Stimulated activated CD4-positive, alpha-beta T cell treated with anti-CD3 and anti-CD28 coated beads, TNF-alpha, amount 100 ng/mL, for 1 hour (primary cell): ENCODE measurements around the gene CAVIN2.

ENCODE experiments used
- DNase-seq, 3 donors: peaks; one replicate each; pipeline ENCODE4 v3.0.0-alpha.2; 2020; ENCODE audit warnings: low read depth in 3 of 3, low spot score in 1 of 3

Gene CAVIN2, protein sequence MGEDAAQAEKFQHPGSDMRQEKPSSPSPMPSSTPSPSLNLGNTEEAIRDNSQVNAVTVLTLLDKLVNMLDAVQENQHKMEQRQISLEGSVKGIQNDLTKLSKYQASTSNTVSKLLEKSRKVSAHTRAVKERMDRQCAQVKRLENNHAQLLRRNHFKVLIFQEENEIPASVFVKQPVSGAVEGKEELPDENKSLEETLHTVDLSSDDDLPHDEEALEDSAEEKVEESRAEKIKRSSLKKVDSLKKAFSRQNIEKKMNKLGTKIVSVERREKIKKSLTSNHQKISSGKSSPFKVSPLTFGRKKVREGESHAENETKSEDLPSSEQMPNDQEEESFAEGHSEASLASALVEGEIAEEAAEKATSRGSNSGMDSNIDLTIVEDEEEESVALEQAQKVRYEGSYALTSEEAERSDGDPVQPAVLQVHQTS

DNA sequence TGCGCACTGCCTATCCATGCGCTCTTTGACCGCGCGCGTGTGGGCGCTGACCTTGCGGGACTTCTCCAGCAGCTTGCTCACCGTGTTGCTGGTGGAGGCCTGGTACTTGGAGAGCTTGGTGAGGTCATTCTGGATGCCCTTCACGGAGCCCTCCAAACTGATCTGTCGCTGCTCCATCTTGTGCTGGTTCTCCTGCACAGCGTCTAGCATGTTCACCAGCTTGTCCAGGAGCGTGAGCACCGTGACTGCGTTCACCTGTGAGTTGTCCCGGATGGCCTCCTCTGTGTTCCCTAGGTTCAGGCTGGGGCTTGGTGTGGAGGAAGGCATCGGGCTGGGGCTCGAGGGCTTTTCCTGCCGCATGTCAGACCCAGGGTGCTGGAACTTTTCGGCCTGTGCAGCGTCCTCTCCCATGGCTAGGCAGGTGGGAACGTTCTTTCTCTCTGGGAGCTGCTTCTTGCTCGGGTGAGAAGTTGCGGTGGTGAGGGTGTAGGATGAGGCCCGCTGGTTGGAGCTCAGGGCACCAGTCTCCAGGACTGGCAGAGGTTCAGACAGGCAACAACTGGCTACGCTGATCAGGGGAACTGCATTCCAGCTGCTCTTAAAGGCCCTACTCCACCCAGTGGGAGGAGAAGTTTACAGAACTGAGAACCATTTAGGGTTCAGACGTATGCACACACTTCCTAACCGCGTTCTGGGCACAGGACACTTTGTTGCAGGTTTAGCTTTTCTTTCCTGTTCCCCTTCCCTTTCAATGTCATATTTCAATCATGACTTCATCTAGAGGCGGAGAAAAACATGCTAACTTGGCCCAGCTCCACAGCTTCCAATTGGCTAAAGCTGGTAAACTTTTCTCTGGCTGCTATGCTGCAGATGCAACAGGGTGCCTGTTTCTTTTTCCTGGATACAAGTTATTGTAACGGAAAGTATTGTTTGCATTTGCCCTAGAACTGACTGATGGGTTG, at the start of gene CAVIN2:
CAVIN2 (minus strand) TSS at position 574 of the 962 bp plus-strand sequence; CDS start at position 411, 163 bp downstream.
- no peak for DNase-seq

DNA sequence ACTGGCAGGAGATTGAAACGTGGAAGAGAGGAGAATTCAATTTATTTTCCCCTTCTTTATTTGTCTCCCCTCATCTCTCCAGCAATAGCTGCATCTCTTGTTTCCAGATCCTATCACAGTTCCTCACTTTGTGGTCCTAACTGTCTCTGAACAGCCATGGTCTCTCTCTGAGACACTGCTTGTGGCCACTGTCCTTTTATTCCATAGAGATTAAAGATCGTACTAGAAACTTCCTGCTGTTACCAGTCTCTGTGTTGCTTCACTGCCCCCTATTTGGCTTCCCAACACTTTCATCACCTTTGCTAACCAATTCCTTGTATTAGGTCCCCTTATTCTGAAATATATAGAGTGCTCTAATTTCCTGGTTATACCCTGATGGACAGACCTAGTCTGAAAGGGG, 48.9 kb upstream of the CAVIN2 start:
- DNase-seq: no peak

DNA sequence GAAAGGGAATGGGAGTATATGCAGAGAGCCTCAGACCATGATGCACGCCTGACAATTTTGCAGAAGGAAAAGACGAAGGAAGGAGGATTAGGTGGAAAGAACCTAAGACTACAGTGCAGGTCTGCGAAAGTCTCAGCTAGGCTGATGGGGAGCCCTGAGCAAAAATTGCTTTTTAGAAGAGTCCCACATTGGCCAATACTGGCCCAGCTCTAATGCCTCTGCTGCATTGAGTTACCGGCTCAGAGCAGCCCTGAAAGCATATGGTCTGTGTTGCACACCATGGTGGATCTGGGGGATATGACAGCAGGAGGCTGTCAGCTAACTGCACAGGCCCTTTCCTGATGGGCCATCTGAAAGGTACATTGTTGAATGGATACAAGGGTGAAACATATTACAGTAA, 48.3 kb upstream of the CAVIN2 start:
- no peak for DNase-seq

DNA sequence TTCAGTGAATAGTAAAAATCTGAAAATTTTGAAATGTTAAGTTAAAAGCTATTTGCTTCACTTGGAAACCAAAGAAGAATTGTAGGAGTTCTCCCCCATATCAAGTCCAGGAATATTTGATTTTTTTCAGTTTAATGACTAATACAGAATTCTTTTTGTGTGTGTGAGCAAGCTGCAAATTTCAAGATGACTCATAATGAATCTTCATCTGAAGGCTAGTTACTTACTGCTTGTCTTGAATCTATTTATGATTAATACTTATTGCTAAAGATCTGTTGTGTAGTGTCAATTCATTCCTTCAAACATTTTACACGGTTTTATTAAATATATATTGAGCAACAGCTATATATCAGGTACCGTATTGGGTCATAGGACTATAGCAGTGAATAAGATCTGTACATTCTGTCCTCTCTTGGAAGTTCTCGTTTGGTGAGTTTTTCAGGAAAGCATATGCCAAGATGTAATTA, 47.8 kb upstream of the CAVIN2 start:
- no peak for DNase-seq

DNA sequence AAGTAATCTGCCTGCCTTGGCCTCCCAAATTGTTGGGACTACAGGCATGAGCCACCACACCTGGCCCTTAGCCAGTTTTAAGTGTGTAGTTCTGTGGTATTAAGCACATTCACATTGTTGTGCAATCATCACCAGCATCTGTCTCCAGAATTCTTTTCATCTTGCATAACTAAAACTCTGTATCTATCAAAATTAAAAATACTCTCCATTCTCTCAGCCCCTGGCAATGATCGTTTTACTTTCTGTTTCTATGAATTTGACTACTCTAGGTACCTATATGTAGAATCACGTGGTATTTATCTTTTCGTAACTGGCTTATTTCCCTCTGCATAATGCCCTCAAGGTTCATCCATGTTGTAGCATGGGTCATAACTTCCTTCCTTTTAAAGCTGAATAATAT, 45.5 kb upstream of the CAVIN2 start:
- no peak for DNase-seq

DNA sequence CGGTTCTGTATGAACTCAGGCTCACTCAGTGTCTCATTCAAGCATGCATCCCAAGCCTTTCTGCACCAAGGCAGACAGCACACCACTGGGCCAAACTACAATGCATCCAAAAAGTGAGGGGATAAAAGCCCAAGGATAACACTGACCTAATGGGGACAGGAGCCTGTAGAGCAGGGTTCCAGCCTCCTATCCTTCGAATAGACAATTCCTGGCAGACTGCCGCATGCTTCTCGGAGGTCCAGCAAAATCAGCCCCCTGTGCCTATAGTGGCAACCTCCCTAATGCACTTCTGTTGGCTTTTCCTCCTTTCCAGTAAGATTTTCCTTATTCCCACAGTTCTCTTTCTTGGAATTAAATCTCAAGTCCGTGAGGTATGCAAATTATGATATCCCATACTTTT, 44.8 kb upstream of the CAVIN2 start:
- no peak for DNase-seq

DNA sequence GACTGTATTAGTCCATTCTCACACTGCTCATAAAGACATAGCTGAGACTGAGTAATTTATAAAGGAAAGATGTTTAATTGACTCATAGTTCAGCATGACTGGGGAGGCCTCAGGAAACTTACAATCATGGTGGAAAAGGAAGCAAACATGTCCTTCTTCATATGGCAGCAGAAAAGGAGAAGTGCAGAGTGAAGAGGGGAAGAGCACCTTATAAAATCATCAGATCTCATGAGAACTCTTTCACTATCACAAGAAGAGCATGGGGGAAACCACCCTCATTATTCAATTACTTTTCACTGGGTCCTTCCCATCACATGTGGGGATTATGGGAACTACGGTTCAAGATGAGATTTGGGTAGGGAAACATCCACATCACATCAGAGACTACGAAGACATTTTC, 43.0 kb upstream of the CAVIN2 start:
- no peak for DNase-seq

DNA sequence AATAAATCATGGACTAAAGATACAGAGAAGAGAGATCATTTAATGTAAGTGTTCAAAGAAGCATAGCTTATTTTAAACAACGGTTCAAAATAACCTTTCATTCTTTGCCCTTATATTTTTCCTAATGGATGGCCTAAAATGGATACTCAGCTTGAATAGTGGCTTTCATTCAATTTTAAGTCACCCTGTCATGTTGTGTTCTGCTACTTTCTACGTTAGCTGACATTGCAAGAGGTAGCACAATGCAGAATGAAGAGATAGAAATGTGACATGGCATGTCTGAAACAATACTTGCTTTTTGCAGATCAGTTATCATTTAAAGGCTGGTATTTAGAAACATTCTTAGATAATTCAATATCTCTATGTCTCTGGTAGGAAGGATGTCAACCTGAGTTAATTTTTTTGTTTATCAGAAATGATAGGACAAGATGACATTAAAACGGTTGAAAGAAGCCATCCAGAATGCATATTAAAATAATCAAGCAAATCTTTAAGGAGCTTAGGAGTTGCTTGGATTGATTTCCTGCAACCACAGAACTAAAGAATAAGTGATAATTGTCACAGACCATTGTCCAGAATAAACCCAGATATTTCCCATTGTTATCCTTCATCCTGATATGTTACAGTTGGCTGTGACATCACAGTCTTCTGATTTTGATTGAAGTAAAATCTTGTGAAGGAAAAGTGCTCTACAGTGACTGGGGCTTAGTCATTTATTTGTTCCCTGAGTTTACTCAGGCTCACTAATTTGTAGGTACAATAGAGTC, 41.7 kb upstream of the CAVIN2 start:
- no peak for DNase-seq

DNA sequence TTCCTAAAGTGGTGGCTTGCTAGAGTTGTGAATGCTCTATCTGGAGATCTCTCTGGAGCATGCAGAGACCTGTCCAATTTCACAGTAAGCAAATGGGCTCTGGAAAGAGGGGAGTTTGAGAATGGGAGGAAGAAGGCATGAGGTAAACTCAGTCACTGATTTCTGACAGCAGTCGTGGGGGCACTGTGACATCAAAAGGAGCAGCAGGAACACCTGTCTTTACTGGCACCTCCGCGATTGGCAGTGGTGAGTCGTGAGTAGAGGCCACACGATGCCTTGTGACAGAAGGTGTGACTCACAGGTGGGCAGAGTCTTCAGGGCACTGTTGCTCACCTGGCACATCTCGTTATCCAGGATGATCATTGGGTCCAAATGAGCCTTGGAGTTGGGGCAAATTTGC, 38.8 kb upstream of the CAVIN2 start:
- DNase-seq: no peak

DNA sequence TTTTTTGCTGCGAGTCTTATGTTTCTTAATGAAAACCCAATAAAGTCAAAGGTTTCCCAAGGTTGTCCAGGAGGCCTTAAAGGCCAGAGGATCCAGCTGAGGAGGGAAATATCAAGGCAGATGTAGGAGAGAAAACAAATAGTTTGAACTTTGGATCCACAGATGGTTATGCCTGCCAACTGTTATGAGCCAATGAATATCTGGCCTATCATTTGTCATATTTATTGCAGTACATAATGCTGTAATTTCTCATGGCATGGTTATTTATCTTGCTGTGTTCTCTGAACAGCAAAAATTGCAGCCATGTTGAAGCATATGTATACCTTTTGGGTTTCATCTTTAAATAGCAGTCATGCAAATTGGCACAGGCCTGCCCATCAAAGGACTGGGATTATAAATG, 38.2 kb upstream of the CAVIN2 start:
- DNase-seq: no peak

DNA sequence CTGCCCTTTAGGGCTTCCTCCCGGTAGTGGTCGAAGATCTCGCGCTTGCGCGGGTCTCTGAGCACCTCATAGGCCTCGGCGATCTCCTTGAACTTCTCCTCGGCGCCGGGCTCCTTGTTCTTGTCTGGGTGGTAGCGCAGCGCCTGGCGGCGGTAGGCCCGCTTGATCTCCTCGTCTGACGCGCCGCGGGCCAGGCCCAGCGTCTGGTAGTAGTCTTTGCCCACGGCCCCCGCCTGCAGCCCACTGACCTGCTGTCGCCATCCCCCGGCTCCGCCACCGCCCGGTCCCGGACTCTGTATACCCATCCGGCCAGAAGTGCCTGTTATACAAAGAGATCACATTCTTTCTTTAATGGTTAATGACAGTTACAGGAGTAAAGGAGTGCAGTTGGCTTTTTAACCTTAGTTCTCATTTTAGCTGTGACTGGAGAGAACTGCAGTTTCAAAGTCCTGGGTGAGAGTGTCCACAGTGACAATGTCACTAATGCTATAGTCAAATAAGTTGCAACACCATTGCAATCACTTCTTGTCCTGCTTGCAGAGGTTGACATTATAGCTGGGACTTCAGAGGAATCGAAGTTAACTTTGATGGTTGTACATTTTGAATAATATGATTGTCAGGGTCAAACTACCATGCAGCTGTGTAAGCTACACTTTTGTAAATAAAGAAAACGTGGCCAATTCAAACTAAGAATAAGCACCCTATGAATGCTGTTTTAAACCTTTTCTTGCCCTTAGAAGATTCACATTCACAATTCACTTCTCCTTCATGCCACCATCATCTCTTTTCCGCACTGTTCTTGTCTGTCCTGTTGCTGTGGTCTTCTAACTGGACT, 35.3 kb upstream of the CAVIN2 start:
- DNase-seq: no peak

DNA sequence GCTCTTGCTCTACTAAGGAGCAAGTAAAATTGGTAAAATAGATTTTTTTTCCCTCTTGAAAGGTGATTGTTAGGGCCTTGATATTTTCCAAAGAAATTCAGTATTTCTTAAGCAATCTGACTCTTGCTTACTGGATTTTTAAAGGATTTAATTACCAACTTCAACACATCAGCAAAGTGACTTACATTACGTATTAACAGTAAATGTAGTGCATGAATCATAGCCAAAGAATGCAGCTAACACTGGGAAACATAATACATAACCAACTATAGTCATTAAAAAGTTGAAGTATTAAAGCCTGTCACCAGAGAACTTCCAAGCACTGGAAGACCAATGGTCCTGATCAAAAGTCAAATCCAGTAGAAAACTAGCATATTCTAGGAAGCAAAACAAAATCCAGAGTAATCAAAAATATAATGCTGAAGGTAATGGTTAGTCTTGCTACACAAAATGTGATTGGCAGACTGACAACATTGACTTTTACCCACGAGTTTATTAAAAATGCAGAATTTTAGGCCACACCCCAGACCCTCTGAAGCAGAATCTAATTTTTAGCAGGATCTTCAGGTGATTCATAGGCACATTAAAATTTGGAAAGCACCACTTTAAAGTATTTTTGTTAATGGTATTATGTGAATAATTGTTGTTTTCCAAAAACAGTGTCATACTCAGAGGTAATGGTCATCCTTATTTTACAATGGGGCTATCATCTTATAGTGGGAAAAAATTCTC, 31.8 kb upstream of the CAVIN2 start:
- no peak for DNase-seq

DNA sequence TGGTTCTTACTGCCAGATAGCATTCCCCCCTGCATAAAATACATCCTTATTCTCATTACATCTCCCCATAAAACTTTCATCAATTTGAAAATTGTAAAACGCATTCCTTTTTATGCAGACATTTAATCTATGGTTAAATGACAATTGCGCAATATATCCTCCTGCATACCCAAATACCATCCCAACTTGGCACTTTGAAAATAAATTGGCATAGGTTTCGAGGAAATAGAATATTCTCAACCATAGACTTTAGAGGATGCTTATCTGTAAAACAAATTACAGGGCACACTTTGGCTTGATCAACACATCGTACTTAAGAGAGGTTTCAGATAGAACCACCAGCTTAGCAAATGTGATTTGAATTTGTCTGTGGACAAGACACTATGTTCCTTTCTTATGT, 31.0 kb upstream of the CAVIN2 start:
- DNase-seq: no peak

DNA sequence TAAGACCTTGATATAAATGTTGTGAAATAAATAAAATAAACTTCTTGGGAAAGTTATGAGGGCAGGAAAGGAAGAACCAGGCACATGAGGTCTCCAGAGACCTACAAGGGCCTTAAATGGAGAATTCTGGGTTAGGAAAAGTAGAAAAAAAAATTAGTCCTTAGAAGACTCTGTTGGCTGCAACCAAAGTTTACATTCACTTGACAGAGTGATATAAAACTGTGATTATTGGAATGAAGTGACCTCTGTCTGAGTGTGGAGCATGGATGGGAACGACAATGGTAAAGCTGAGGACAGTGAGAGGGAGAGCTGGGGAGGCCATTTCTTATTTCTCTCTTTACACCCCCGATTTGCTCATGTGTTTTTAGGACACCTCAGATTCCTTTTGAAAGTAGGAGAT, 29.0 kb upstream of the CAVIN2 start:
- DNase-seq: no peak

DNA sequence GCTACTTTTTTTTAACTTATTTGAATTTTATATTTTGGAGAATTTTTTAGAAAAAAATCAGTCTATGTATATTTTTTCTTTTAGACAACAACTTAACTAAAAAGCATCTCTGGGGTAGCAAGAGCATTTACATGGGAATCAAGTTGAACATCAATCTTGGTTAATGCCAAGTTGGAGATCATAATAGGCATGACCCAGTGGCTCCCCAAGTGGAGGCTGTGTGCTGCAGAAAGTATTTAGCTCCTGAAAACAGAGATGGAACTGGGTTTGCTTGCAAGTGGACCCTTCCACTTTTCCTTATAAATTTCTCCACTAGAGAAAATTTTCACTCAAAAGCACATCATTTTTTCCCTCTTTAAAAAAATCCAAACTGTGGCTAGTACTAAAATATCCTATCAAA, 23.9 kb upstream of the CAVIN2 start:
- DNase-seq: no peak

DNA sequence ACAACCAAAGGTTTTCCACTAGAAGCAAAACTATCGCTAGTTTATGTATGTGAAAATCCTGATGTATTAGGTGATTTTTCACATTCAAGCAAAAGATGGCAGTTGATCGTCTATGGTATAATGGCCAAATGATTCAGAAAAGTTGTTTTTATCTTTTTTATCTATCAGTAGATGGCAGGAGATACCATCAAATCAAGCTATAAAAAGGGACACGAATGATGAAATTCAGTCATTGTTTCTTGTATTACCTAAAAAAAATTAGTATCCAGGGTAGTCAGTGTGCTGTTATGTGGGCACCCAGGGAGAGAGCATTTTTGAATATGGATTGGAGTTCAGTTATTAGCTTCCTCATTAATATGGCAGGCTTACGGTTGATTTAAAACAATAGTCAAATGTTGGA, 22.9 kb upstream of the CAVIN2 start:
- DNase-seq: no peak

DNA sequence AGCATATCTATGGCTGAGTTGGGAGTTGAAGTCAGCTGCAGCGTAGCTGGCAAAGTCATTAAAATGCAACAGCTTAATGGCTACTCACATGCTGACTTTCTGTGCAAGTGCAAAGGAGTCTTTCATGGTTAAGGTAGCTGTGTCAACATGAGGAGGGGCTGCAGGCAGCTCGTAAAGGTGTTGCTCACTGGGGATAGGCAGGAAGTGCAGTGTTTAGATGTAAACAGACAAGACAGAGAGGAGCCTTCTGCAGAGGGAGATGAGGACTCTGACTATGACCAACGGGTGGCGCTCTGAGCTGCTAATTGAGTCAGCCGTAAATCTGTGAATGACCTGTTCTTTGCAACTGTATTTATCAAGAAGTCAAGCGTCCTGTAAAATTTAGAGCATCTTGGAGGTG, 22.3 kb upstream of the CAVIN2 start:
- no peak for DNase-seq

DNA sequence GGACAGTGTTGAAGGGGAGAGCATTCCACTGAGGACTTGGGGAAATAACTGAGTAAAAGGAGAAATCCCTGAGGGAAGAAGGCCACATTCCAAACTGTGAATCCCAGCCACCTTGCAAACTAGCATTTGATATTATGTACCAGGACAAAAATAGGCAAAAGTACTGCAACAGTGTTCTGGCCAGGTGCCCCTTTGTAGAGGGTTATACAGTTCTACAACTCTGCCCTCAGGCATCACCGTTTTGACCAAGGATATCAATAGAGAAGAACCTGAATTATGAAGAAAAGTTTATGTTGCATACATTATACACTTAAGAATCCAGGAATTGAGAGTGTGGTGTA, 20.6 kb upstream of the CAVIN2 start:
- DNase-seq: no peak

DNA sequence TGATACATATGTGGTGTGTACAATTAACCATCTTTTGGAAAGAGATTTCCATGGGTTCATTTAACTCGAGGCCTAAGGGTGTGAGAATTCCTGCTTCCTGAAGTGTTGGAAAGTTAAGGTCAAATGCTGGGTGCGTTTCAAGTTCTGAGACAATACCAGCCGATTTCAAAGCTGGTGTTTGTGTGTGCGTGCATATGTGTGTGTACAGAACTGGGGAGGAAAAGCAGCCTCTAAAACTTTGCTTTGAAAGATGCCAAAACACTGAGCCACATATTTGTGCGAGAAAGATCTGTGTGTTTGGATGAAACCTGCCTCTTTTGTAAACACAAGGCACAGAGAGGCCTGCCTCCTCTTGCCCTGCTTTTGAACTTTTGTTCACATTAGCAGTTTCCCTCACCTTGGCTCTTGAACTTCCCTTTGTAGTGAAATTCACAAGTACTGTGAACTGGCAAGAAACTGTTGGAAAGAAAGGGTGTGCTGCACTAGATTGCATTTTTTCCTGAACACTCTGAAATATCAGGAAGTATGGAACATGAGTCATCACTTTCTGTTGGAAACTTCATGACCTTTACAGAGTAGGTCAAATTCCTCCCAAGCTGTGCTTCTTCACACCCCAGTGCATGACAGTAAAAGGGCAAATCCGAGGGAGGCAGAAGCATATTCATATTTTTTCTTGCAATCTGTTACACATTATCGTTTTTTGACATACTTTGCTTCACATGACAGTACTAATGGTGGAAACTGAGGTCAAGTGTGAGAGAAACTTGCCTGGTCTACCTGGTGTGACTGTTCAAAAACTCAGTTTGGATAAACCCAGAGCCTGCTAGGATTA, 20.0 kb upstream of the CAVIN2 start:
- DNase-seq: no peak
